HCT116 (cell line): ENCODE data around the gene OLFML1. TPM values are rescaled to one million over a fixed set of nuclear protein-coding genes. Genes with fewer than 3 reads are reported as not detected.

Experiments
- ATAC-seq: fragments of 200-7000 bp; cut with Tn5 transposase; 2 replicates; pipeline ENCODE4 v1.9.1; 2020; ENCODE audit warnings: mild to moderate bottlenecking, moderate library complexity
- BruUV-seq: library from RNA; stranded (reverse); fragments of 400-500 nt; replicated peaks from 2 replicates; lab custom pipeline; 2021; lab: Mats Ljungman, UMichigan
- CTCF ChIA-PET: fragments of 300-600 bp; sonication (Branson Sonifier 250); formaldehyde crosslinking; loops from one replicate; lab custom pipeline; 2021; ENCODE audit warnings: antibody characterized with exemption; lab: Charles Lee
- POLR2A ChIA-PET: fragments of 300-600, 350-600 bp; sonication (Branson Sonifier 250); formaldehyde crosslinking; loops from one replicate; lab custom pipeline; 2021; ENCODE audit warnings: antibody characterized with exemption; lab: Charles Lee
- RAD21 ChIA-PET, 2 experiments: fragments of 300-600 bp; sonication (Branson Sonifier 250); formaldehyde crosslinking; loops; one replicate each; lab custom pipeline; 2023; ENCODE audit warnings: low total read pairs in 2 of 2; ENCODE audit not compliant: uncharacterized antibody in 2 of 2, unreplicated experiment in 2 of 2, low non-redundant PET in 1 of 2; lab: Charles Lee
- DNase-seq: peaks from one replicate; pipeline ENCODE4 v3.0.0-alpha.2; 2010; ENCODE audit warnings: low read depth, low spot score
- H2AFZ ChIP-seq: fragments of 200-600 bp; shearing (Covaris generic), sonication (generic); 2 replicates; pipeline ENCODE4 v1.6.1; 2017; ENCODE audit warnings: low read depth, mixed run types, mixed read lengths, antibody characterized with exemption, low read length; ENCODE audit not compliant: poor library complexity, severe bottlenecking
- H3K27ac ChIP-seq: 2 replicates; pipeline ENCODE4 v1.5.1; 2012; ENCODE audit warnings: low read depth, low read length
- H3K27me3 ChIP-seq: fragments of 200-600 bp; sonication (generic); 2 replicates; pipeline ENCODE4 v1.6.1; 2016; ENCODE audit warnings: mixed run types, low read length, mixed read lengths; ENCODE audit not compliant: insufficient read depth
- H3K36me3 ChIP-seq, 2 experiments: fragments of 200-500 bp in 1 of 2; fragments of 200-600 bp in 1 of 2; sonication (Bioruptor generic) in 1 of 2; sonication (generic) in 1 of 2; 2 replicates each; pipeline versions ENCODE4 v1.5.1 to v1.6.1; 2014 to 2016; ENCODE audit warnings: low read length in 2 of 2, inconsistent platforms in 1 of 2, mixed read lengths in 1 of 2, mixed run types in 1 of 2; ENCODE audit not compliant: insufficient read depth in 2 of 2, control insufficient read depth in 1 of 2
- H3K4me1 ChIP-seq, 2 experiments: fragments of 200-600 bp in 1 of 2; sonication (generic) in 1 of 2; 2 replicates each; pipeline versions ENCODE4 v1.5.1 to v1.6.1; 2012 to 2017; ENCODE audit warnings: low read length in 2 of 2, inconsistent platforms in 1 of 2, mild to moderate bottlenecking in 1 of 2, mixed read lengths in 1 of 2, mixed run types in 1 of 2, moderate library complexity in 1 of 2; ENCODE audit not compliant: insufficient read depth in 2 of 2, control insufficient read depth in 1 of 2
- H3K4me2 ChIP-seq: fragments of 200-600 bp; sonication (generic); 2 replicates; pipeline ENCODE4 v1.6.1; 2017; ENCODE audit warnings: mixed run types, low read length, mixed read lengths
- H3K4me3 ChIP-seq, 2 experiments: fragments of 200-600 bp in 1 of 2; sonication (generic) in 1 of 2; replicated peaks in 1 of 2; 2 replicates each; pipeline ENCODE4 v1.5.1; 2011 to 2016; ENCODE audit warnings: low read length in 2 of 2, control low read depth in 1 of 2, low read depth in 1 of 2, mild to moderate bottlenecking in 1 of 2, mixed read lengths in 1 of 2, mixed run types in 1 of 2
- H3K79me2 ChIP-seq: fragments of 200-600 bp; sonication (generic); 2 replicates; pipeline ENCODE4 v1.6.1; 2017; ENCODE audit warnings: mild to moderate bottlenecking, mixed run types, low read length, moderate library complexity, mixed read lengths; ENCODE audit not compliant: insufficient read depth
- H3K9ac ChIP-seq: fragments of 200-600 bp; sonication (generic); 2 replicates; pipeline ENCODE4 v1.6.1; 2016; ENCODE audit warnings: low read length, mixed read lengths
- H3K9me2 ChIP-seq: fragments of 200-600 bp; sonication (generic), shearing (Covaris generic); 2 replicates; pipeline ENCODE4 v1.6.1; 2017; ENCODE audit warnings: mixed run types, mild to moderate bottlenecking, moderate library complexity; ENCODE audit not compliant: insufficient read depth
- H3K9me3 ChIP-seq, 2 experiments: fragments of 200-500 bp in 1 of 2; fragments of 200-600 bp in 1 of 2; sonication (Bioruptor generic) in 1 of 2; sonication (generic) in 1 of 2; 2 replicates each; pipeline ENCODE4 v1.6.1; 2014 to 2017; ENCODE audit warnings: low read length in 2 of 2, mixed read lengths in 2 of 2, inconsistent platforms in 1 of 2, low read depth in 1 of 2, mild to moderate bottlenecking in 1 of 2, mixed run types in 1 of 2, moderate library complexity in 1 of 2; ENCODE audit not compliant: control insufficient read depth in 1 of 2, insufficient read depth in 1 of 2
- H4K20me1 ChIP-seq: fragments of 200-600 bp; sonication (generic), shearing (Covaris generic); 2 replicates; pipeline ENCODE4 v1.6.1; 2017; ENCODE audit warnings: mixed run types, mild to moderate bottlenecking, moderate library complexity; ENCODE audit not compliant: insufficient read depth
- ATF3 ChIP-seq: IDR thresholded peaks from 2 replicates; pipeline ENCODE4 v1.6.1; 2012
- CBX3 ChIP-seq: IDR thresholded peaks from 2 replicates; pipeline ENCODE4 v1.6.1; 2012; ENCODE audit warnings: low read depth
- EGR1 ChIP-seq: IDR thresholded peaks from 2 replicates; pipeline ENCODE4 v1.6.1; 2012; ENCODE audit warnings: low read depth
- ELF1 ChIP-seq: IDR thresholded peaks from 2 replicates; pipeline ENCODE4 v1.6.1; 2012; ENCODE audit warnings: low read depth, borderline replicate concordance
- EZH2phosphoT487 ChIP-seq: fragments of 200-600 bp; IDR thresholded peaks from 2 replicates; pipeline ENCODE4 v1.6.1; 2018; ENCODE audit warnings: antibody characterized with exemption, borderline replicate concordance
- JUND ChIP-seq: IDR thresholded peaks from 2 replicates; pipeline ENCODE4 v1.6.1; 2012
- POLR2A ChIP-seq: IDR thresholded peaks from 2 replicates; pipeline ENCODE4 v1.7.0; 2011; ENCODE audit warnings: borderline replicate concordance; ENCODE audit not compliant: insufficient read depth, insufficient read length; ENCODE audit errors: extremely low read depth
- POLR2AphosphoS5 ChIP-seq: IDR thresholded peaks from 2 replicates; pipeline ENCODE4 v1.6.1; 2011; ENCODE audit warnings: mild to moderate bottlenecking, low read depth, low read length, moderate library complexity
- REST ChIP-seq: IDR thresholded peaks from 2 replicates; pipeline ENCODE4 v1.6.1; 2012; ENCODE audit warnings: low read depth
- SP1 ChIP-seq: IDR thresholded peaks from 2 replicates; pipeline ENCODE4 v1.6.1; 2012; ENCODE audit warnings: low read depth
- SRF ChIP-seq: IDR thresholded peaks from 2 replicates; pipeline ENCODE4 v1.6.1; 2012; ENCODE audit warnings: low read depth
- TCF7L2 ChIP-seq: IDR thresholded peaks from 2 replicates; pipeline ENCODE4 v1.7.0; 2011; ENCODE audit warnings: borderline replicate concordance, inconsistent platforms; ENCODE audit not compliant: insufficient read depth, insufficient read length; ENCODE audit errors: extremely low read depth
- YY1 ChIP-seq: IDR thresholded peaks from 2 replicates; pipeline ENCODE4 v1.6.1; 2011; ENCODE audit warnings: low read length, low read depth, moderate library complexity, mild to moderate bottlenecking; ENCODE audit not compliant: insufficient replicate concordance; ENCODE audit errors: extremely low read depth
- ZFX ChIP-seq: fragments of 450-650 bp; IDR thresholded peaks from 2 replicates; pipeline ENCODE4 v1.6.1; 2017
- ZNF274 ChIP-seq: fragments of 200-500 bp; sonication (Bioruptor generic); IDR thresholded peaks from 2 replicates; pipeline ENCODE4 v1.6.1; 2014; ENCODE audit warnings: mild to moderate bottlenecking, low read depth, low read length, inconsistent platforms
- intact Hi-C: fragments of 100-400 bp; cut with micrococcal nuclease; formaldehyde crosslinking; loops from 2 replicates; pipeline ENCODE4 v1.10.0; 2022
- total RNA-seq: library from RNA; stranded (reverse); gene quantifications from one replicate; pipeline ENCODE4 v1.2.1, GENCODE V29; 2021; ENCODE audit not compliant: unreplicated experiment
- TF ChIP-seq, protein P1 (sequence below), 3 experiments: fragments of 200-600 bp in 1 of 3; sonication (generic) in 1 of 3; IDR thresholded peaks in 2 of 3; conservative IDR thresholded peaks in 1 of 3; 2 replicates each; pipeline ENCODE4 v1.5.1; 2012 to 2017; ENCODE audit warnings: low read depth in 2 of 3, low read length in 2 of 3, antibody characterized with exemption in 1 of 3, borderline replicate concordance in 1 of 3, control low read depth in 1 of 3, mild to moderate bottlenecking in 1 of 3, mixed read lengths in 1 of 3, mixed run types in 1 of 3, moderate library complexity in 1 of 3; ENCODE audit not compliant: insufficient read depth in 1 of 3

OLFML1 gene
- total RNA-seq, 1 experiment from 2014 or later, result not detected

- Histone ChIP-seq H3K9me3 (no peaks in the 10 kb centered on the region), H4K20me1 (no peaks in the 10 kb centered on the region), H3K27me3 (peaks cover 23% of the 10 kb centered on the region), H3K27ac (no peak overlapping the region), H3K4me1 (no peaks in the 10 kb centered on the region; a peak in 1 of 4 replicates), H3K9me2 (no peaks in the 10 kb centered on the region), H3K79me2 (no peaks in the 10 kb centered on the region), H3K4me2 (no peak overlapping the region), H3K4me3 (no peak overlapping the region), H3K9ac (no peak overlapping the region), H3K36me3 (no peaks in the 10 kb centered on the region), H2AFZ (no peak overlapping the region)
- TF ChIP-seq, protein P1, sequence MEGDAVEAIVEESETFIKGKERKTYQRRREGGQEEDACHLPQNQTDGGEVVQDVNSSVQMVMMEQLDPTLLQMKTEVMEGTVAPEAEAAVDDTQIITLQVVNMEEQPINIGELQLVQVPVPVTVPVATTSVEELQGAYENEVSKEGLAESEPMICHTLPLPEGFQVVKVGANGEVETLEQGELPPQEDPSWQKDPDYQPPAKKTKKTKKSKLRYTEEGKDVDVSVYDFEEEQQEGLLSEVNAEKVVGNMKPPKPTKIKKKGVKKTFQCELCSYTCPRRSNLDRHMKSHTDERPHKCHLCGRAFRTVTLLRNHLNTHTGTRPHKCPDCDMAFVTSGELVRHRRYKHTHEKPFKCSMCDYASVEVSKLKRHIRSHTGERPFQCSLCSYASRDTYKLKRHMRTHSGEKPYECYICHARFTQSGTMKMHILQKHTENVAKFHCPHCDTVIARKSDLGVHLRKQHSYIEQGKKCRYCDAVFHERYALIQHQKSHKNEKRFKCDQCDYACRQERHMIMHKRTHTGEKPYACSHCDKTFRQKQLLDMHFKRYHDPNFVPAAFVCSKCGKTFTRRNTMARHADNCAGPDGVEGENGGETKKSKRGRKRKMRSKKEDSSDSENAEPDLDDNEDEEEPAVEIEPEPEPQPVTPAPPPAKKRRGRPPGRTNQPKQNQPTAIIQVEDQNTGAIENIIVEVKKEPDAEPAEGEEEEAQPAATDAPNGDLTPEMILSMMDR (IDR thresholded peaks at IDR 0.05 in 2 of 3, conservative IDR thresholded peaks at IDR 0.05 in 1 of 3; ENCODE audit: borderline replicate concordance in 1 of 3, insufficient read depth in 1 of 3, low read depth in 2 of 3, low read length in 2 of 3), result no peak
- no peak for TF ChIP-seq SP1
- TF ChIP-seq ATF3, result no peak
- TF ChIP-seq EZH2phosphoT487, result no peak
- no peak for TF ChIP-seq REST
- TF ChIP-seq POLR2AphosphoS5, result no peak
- no peak for TF ChIP-seq EGR1
- no peak for TF ChIP-seq ELF1
- TF ChIP-seq ZFX, result no peak
- TF ChIP-seq SRF, result no peak
- no peak for TF ChIP-seq ZNF274
- TF ChIP-seq POLR2A, result no peak
- TF ChIP-seq TCF7L2, result no peak
- no peak for TF ChIP-seq CBX3
- TF ChIP-seq YY1, result no peak
- TF ChIP-seq JUND, result no peak
- intact Hi-C loops, result no loop called here
- DNase-seq (no peak), ATAC-seq (no peak)
- ChIA-PET RAD21 (no interaction called here), POLR2A (no interaction called here), CTCF (no interaction called here)
- no TSS peak for BruUV-seq
Measured at GRCh38 chr11:7454854-7455253, 30.5 kb upstream of the OLFML1 start.
